Esophagus squamous epithelium (tissue), 4 donors: ENCODE data around the gene ARIH2.

Source experiments
- CTCF ChIP-seq, 6 experiments: fragments of 450-650 bp in 4 of 6; fragments of 200-600 bp in 2 of 6; sonication (generic) in 2 of 6; IDR thresholded peaks; one replicate each; pipeline ENCODE4 v1.5.1; 2016 to 2019; ENCODE audit warnings: antibody characterized with exemption in 6 of 6, mild to moderate bottlenecking in 4 of 6, moderate library complexity in 4 of 6
- POLR2A ChIP-seq, 4 donors: fragments of 450-650 bp; IDR thresholded peaks; one replicate each; pipeline ENCODE4 v1.6.1; 2017; ENCODE audit warnings: antibody characterized with exemption in 4 of 4, mild to moderate bottlenecking in 4 of 4, moderate library complexity in 3 of 4

GRCh38 chr3:48963591-48963990 lies 44.9 kb downstream of the ARIH2 start:
- TF ChIP-seq CTCF (IDR thresholded peaks at IDR 0.05): no peak
- TF ChIP-seq POLR2A (IDR thresholded peaks at IDR 0.05): no peak
